ENCODE measurements around the gene ARL17B. TPM values are rescaled to one million over a fixed set of nuclear protein-coding genes. Genes with fewer than 3 reads are reported as not detected.
"Not testable (repeated sequence)": the region's sequence is repeated elsewhere in the genome, so short reads cannot be mapped to it uniquely, and the experiment has no call there.

Gene ARL17B
- 8.6 TPM in 2 replicates for polyA plus RNA-seq (2011; rRNA removed)
- 2.8 and 2.9 TPM in 2 replicates for polyA minus RNA-seq (2011; rRNA and poly(A)+ RNA removed)

GRCh38 chr17:46361755-46362154 lies at the start of gene ARL17B:
TSS of gene ARL17B (minus strand) at chr17:46361766. CDS start at chr17:46358397, 3,369 bp downstream.
- H3K27me3 ChIP-seq (ENCODE audit: control insufficient read depth, insufficient read depth, low read length); H3K9me3 ChIP-seq (ENCODE audit: control insufficient read depth, insufficient read depth, low read length); CTCF ChIA-PET; POLR2A ChIA-PET; H3K4me3 ChIP-seq (ENCODE audit: low read depth, low read length); H3K27ac ChIP-seq (ENCODE audit: low read depth, low read length); DNase-seq (ENCODE audit: low read depth, low spot score): not testable (repeated sequence)

GRCh38 chr17:46409864-46410263 lies 48.3 kb upstream of the ARL17B start:
- POLR2A ChIA-PET; H3K4me3 ChIP-seq (ENCODE audit: low read depth, low read length); DNase-seq (ENCODE audit: low read depth, low spot score); H3K27me3 ChIP-seq (ENCODE audit: control insufficient read depth, insufficient read depth, low read length); H3K9me3 ChIP-seq (ENCODE audit: control insufficient read depth, insufficient read depth, low read length); H3K27ac ChIP-seq (ENCODE audit: low read depth, low read length); CTCF ChIA-PET: not testable (repeated sequence)

GRCh38 chr17:46407155-46407554 lies 45.6 kb upstream of the ARL17B start:
- H3K27ac ChIP-seq (ENCODE audit: low read depth, low read length); H3K4me3 ChIP-seq (ENCODE audit: low read depth, low read length); CTCF ChIA-PET; H3K27me3 ChIP-seq (ENCODE audit: control insufficient read depth, insufficient read depth, low read length); POLR2A ChIA-PET; H3K9me3 ChIP-seq (ENCODE audit: control insufficient read depth, insufficient read depth, low read length); DNase-seq (ENCODE audit: low read depth, low spot score): not testable (repeated sequence)

GRCh38 chr17:46401033-46401787 lies 39.6 kb upstream of the ARL17B start:
- DNase-seq (ENCODE audit: low read depth, low spot score); H3K9me3 ChIP-seq (ENCODE audit: control insufficient read depth, insufficient read depth, low read length); POLR2A ChIA-PET; CTCF ChIA-PET; H3K27ac ChIP-seq (ENCODE audit: low read depth, low read length); H3K4me3 ChIP-seq (ENCODE audit: low read depth, low read length); H3K27me3 ChIP-seq (ENCODE audit: control insufficient read depth, insufficient read depth, low read length): not testable (repeated sequence)

GRCh38 chr17:46400543-46400942 lies 39.0 kb upstream of the ARL17B start:
- H3K27me3 ChIP-seq (ENCODE audit: control insufficient read depth, insufficient read depth, low read length); DNase-seq (ENCODE audit: low read depth, low spot score); H3K27ac ChIP-seq (ENCODE audit: low read depth, low read length); POLR2A ChIA-PET; CTCF ChIA-PET; H3K4me3 ChIP-seq (ENCODE audit: low read depth, low read length); H3K9me3 ChIP-seq (ENCODE audit: control insufficient read depth, insufficient read depth, low read length): not testable (repeated sequence)

GRCh38 chr17:46399993-46400392 lies 38.4 kb upstream of the ARL17B start:
- DNase-seq (ENCODE audit: low read depth, low spot score); CTCF ChIA-PET; H3K4me3 ChIP-seq (ENCODE audit: low read depth, low read length); POLR2A ChIA-PET; H3K27me3 ChIP-seq (ENCODE audit: control insufficient read depth, insufficient read depth, low read length); H3K27ac ChIP-seq (ENCODE audit: low read depth, low read length); H3K9me3 ChIP-seq (ENCODE audit: control insufficient read depth, insufficient read depth, low read length): not testable (repeated sequence)

- H3K27ac ChIP-seq (ENCODE audit: low read depth, low read length); H3K27me3 ChIP-seq (ENCODE audit: control insufficient read depth, insufficient read depth, low read length); POLR2A ChIA-PET; H3K9me3 ChIP-seq (ENCODE audit: control insufficient read depth, insufficient read depth, low read length); H3K4me3 ChIP-seq (ENCODE audit: low read depth, low read length); DNase-seq (ENCODE audit: low read depth, low spot score); CTCF ChIA-PET: not testable (repeated sequence)
Measured at GRCh38 chr17:46396292-46396691, 34.7 kb upstream of the ARL17B start.

GRCh38 chr17:46393702-46394101 lies 32.1 kb upstream of the ARL17B start:
- POLR2A ChIA-PET; H3K4me3 ChIP-seq (ENCODE audit: low read depth, low read length): not testable (repeated sequence)

GRCh38 chr17:46385491-46385890 lies 23.9 kb upstream of the ARL17B start:
- POLR2A ChIA-PET; H3K4me3 ChIP-seq (ENCODE audit: low read depth, low read length); H3K9me3 ChIP-seq (ENCODE audit: control insufficient read depth, insufficient read depth, low read length); H3K27me3 ChIP-seq (ENCODE audit: control insufficient read depth, insufficient read depth, low read length); H3K27ac ChIP-seq (ENCODE audit: low read depth, low read length); DNase-seq (ENCODE audit: low read depth, low spot score); CTCF ChIA-PET: not testable (repeated sequence)

More at GRCh38 chr17:46393702-46394101, 32.1 kb upstream of the ARL17B start:
- H3K9me3 ChIP-seq (ENCODE audit: control insufficient read depth, insufficient read depth, low read length); CTCF ChIA-PET; DNase-seq (ENCODE audit: low read depth, low spot score); H3K27ac ChIP-seq (ENCODE audit: low read depth, low read length); H3K27me3 ChIP-seq (ENCODE audit: control insufficient read depth, insufficient read depth, low read length): not testable (repeated sequence)

- POLR2A ChIA-PET; CTCF ChIA-PET; H3K27ac ChIP-seq (ENCODE audit: low read depth, low read length); DNase-seq (ENCODE audit: low read depth, low spot score); H3K9me3 ChIP-seq (ENCODE audit: control insufficient read depth, insufficient read depth, low read length); H3K4me3 ChIP-seq (ENCODE audit: low read depth, low read length); H3K27me3 ChIP-seq (ENCODE audit: control insufficient read depth, insufficient read depth, low read length): not testable (repeated sequence)
Measured at GRCh38 chr17:46383118-46383517, 21.6 kb upstream of the ARL17B start.

GRCh38 chr17:46373418-46373817 lies 11.9 kb upstream of the ARL17B start:
- H3K27me3 ChIP-seq (ENCODE audit: control insufficient read depth, insufficient read depth, low read length); H3K9me3 ChIP-seq (ENCODE audit: control insufficient read depth, insufficient read depth, low read length); POLR2A ChIA-PET; CTCF ChIA-PET; DNase-seq (ENCODE audit: low read depth, low spot score); H3K4me3 ChIP-seq (ENCODE audit: low read depth, low read length); H3K27ac ChIP-seq (ENCODE audit: low read depth, low read length): not testable (repeated sequence)

- H3K27me3 ChIP-seq (ENCODE audit: control insufficient read depth, insufficient read depth, low read length); POLR2A ChIA-PET; H3K9me3 ChIP-seq (ENCODE audit: control insufficient read depth, insufficient read depth, low read length); H3K4me3 ChIP-seq (ENCODE audit: low read depth, low read length); DNase-seq (ENCODE audit: low read depth, low spot score); CTCF ChIA-PET; H3K27ac ChIP-seq (ENCODE audit: low read depth, low read length): not testable (repeated sequence)
Measured at GRCh38 chr17:46372236-46373229, 11.0 kb upstream of the ARL17B start.
